IPS-18a (cell line): ENCODE data around the gene TMSB4X.

ENCODE experiments used
- H3K27ac ChIP-seq: one replicate; pipeline ENCODE4 v1.5.1; 2013; ENCODE audit warnings: low read length
- H3K27me3 ChIP-seq: one replicate; pipeline ENCODE4 v1.6.1; 2013; ENCODE audit warnings: mild to moderate bottlenecking, low read length; ENCODE audit not compliant: control insufficient read depth, insufficient read depth
- H3K36me3 ChIP-seq: one replicate; pipeline ENCODE4 v1.6.1; 2013; ENCODE audit warnings: low read depth, low read length; ENCODE audit not compliant: control insufficient read depth
- H3K4me1 ChIP-seq: one replicate; pipeline ENCODE4 v1.6.1; 2013; ENCODE audit warnings: low read depth, low read length; ENCODE audit not compliant: control insufficient read depth
- H3K4me3 ChIP-seq: one replicate; pipeline ENCODE4 v1.5.1; 2013; ENCODE audit warnings: low read length
- H3K9ac ChIP-seq: one replicate; pipeline ENCODE4 v1.6.1; 2013; ENCODE audit warnings: mild to moderate bottlenecking, low read length, moderate library complexity
- H3K9me3 ChIP-seq: one replicate; pipeline ENCODE4 v1.6.1; 2013; ENCODE audit warnings: low read depth, low read length; ENCODE audit not compliant: control insufficient read depth

The TMSB4X gene

DNA sequence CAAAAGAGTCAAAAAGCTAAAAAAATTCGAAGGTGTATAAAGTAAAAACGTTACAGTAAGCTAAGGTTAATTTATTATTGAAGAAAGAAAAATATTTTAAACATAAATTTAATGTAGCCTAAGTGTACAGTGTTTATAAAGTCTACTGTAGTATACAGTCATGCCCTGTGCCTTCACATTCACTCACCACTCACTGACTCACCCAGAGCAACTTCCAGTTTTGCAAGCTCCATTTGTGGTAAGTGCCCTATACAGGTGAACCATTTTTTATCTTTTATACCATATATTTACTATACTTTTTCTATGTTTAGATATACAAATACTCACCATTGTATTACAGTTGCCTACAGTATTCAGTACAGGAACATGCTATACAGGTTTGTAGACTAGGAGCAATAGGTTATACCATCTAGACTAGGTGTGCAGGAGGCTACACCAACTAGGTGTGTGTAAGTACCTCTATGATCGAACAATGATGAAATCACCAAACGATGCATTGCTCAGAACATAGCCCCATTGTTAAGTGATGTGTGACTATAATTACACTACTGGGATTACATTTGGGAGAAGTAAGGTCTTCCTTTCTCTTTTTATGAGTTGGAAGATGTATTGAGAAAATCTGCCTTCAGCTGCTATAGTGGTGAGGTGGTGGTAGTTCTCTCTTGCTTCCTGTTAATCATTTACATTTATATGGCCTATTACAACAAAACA, 27.2 kb downstream of the TMSB4X start:
- Histone ChIP-seq H3K36me3 (no peaks in the 10 kb centered on the region), H3K4me1 (peaks cover 27% of the 10 kb centered on the region), H3K27ac (no peak overlapping the region)

DNA sequence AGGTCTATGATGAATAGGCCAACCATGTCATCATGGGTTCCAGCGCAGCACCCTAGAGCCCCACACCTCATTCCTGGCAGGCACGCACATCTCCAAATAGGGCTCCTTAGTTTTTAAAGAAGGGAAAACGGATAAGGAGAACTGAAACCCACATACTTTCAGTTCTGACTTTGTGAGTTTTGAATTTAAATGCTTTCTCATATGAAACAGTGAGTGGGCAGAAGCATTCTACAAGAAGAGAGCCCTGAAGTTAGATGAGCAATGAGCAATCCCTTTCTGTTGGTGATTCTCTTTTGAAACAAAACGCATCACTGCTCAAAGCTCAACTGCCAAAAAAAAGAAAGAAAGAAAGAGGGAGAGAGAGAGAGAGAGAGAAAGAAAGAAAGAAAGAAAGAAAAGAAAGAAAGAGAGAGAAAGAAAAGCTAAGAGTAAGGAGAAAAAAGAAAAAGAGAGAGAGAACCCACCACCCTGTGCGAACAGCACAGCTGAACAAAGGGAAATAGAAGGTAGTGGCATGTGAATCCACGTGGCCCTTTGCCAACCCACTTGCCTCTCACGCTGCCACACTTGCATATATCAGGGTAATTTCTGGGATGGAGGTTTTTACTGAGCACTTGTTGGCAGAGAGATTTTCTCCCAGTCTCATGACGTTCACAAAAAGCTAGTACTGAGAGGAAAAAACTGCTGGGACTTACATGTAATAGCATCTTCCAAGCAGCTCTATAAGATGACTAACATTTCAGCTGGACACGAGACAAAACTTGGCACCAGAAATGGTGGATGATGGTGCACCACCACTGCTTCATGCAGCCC, 31.0 kb downstream of the TMSB4X start:
- H3K4me1 ChIP-seq = peaks cover 12% of the 10 kb centered on the region
- H3K9ac ChIP-seq = no peak overlapping the region

More for the DNA sequence above, 27.2 kb downstream of the TMSB4X start:
- no peaks in the 10 kb centered on the region for H3K9me3 ChIP-seq
- H3K4me3 ChIP-seq = no peak overlapping the region
- H3K9ac ChIP-seq = no peak overlapping the region
- no peaks in the 10 kb centered on the region for H3K27me3 ChIP-seq

DNA sequence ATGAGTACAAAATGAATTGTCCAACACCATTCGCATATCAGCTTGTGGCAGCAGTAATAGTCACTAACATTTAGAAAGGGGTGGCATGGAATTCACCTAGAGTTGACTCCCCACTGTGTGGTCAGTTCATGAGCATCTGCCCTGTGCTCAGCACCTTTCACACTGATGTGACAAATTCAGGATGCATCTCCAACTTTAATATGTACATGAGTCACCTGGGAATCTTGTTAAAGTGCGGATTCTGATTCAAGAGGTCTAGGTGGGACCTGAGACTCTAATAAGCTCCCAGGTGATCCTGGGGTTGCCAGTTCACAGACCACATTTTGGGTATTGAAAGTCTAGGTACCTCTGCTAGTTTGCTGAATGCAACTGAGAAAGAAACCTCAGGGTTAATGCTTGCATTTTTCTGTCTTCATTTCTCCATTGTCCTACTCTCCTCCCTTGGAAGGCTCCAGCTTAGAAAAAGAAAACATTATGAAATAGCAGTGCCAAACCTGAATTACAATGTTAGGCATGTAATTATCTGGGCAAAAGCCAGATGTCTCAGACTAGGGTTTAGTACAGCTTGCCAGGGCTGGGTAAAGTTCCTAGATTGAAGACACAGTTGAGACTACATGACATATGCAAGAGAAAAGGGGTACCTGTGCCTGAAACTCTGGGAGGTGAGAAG, 32.7 kb downstream of the TMSB4X start:
- H3K9ac ChIP-seq = no peak overlapping the region
- H3K4me1 ChIP-seq = peaks cover 12% of the 10 kb centered on the region
- no peak overlapping the region for H3K27ac ChIP-seq
- H3K4me3 ChIP-seq = no peak overlapping the region
- no peaks in the 10 kb centered on the region for H3K27me3 ChIP-seq
- H3K36me3 ChIP-seq = no peaks in the 10 kb centered on the region
- no peaks in the 10 kb centered on the region for H3K9me3 ChIP-seq

More for the DNA sequence above, 31.0 kb downstream of the TMSB4X start:
- Histone ChIP-seq H3K9me3 (no peaks in the 10 kb centered on the region), H3K27me3 (no peaks in the 10 kb centered on the region), H3K4me3 (no peak overlapping the region), H3K27ac (no peak overlapping the region), H3K36me3 (no peaks in the 10 kb centered on the region)

DNA sequence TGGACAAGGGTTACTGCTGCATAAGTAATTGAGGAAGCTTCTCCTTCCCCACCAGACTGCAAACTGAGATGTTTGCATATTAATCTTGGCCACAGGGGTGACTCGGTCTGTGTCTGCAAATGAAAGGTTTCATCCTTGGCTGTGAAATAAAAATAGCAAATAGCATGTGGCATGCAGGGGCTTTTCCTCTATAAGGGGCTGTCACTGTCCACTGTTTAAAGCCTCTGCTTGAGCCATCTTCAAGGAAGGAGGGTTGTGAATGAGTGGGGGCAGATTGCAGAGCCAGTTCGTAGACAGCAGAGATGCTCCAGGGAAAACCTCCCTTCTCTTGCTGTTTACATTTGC, 33.3 kb downstream of the TMSB4X start:
- Histone ChIP-seq H3K9me3 (no peaks in the 10 kb centered on the region), H3K36me3 (no peaks in the 10 kb centered on the region), H3K9ac (no peak overlapping the region), H3K27me3 (no peaks in the 10 kb centered on the region), H3K4me3 (no peak overlapping the region), H3K4me1 (peaks cover 12% of the 10 kb centered on the region), H3K27ac (no peak overlapping the region)

DNA sequence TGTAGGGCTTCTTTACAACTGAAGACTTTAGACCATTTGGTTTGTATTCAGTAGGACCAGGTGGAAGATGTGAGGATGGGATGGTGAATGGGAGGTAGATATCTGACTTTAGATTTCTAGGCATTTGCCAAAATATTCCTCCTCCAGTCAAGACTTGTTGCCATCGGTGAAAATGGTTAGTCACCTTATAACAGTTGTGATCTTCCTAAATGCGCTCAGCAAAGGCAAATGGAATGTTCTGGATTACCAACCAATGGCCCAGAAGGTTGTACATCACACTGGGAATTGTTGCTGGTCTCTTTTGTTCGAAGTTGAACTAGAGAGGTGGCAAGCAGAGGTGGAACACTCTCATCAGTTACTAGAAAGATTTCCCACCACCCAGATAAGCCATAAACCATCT, 33.9 kb downstream of the TMSB4X start:
- Histone ChIP-seq H3K36me3 (no peaks in the 10 kb centered on the region), H3K9ac (no peak overlapping the region), H3K27me3 (no peaks in the 10 kb centered on the region), H3K9me3 (no peaks in the 10 kb centered on the region), H3K27ac (no peak overlapping the region), H3K4me1 (peaks cover 17% of the 10 kb centered on the region), H3K4me3 (no peak overlapping the region)

GRCh38 chrX:13009273-13009672, 34.4 kb downstream of the TMSB4X start:
- H3K4me3 ChIP-seq = no peak overlapping the region
- no peaks in the 10 kb centered on the region for H3K9me3 ChIP-seq
- no peak overlapping the region for H3K9ac ChIP-seq
- H3K4me1 ChIP-seq = peaks cover 19% of the 10 kb centered on the region
- H3K27me3 ChIP-seq = no peaks in the 10 kb centered on the region
- H3K27ac ChIP-seq = no peak overlapping the region
- H3K36me3 ChIP-seq = no peaks in the 10 kb centered on the region

DNA sequence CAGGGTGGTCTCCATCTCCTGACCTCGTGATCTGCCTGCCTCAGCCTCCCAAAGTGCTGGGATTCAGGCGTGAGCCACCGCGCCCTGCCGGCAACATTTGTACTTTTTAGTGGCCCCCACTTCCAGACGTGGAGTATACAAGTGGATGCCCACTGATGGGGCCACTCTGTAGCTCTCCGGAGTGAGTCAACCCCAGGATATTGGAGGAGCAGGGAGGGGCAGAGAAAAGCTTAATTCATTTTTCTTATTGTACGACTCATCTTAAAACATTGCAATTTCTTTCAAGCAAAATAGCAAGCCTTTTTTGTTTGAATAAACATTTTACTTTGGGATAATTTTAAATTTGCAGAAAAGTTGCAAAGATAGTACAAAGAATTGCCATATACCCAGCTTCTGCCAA, 34.9 kb downstream of the TMSB4X start:
- Histone ChIP-seq H3K9me3 (no peaks in the 10 kb centered on the region), H3K27ac (no peak overlapping the region), H3K36me3 (no peaks in the 10 kb centered on the region), H3K27me3 (no peaks in the 10 kb centered on the region), H3K4me1 (peaks cover 24% of the 10 kb centered on the region), H3K4me3 (no peak overlapping the region), H3K9ac (no peak overlapping the region)

DNA sequence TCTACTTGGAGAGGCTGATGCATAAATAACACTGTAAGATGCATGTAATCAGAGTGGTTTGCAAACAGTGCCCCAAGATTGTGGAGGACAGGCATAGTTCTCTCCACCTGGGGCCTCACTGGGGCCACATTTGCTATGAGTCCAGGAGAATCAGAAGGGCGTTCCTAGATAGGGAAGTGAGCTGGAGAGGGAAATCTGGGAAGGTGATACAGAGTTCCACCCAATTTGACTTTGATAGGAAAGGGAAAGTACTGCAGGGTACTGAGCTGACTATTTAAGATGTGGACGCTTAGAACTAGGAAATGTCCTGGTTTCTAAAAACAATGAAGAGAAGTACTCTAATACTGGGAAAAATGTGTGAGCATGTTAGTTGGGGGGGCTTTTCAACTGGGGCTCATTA, 35.6 kb downstream of the TMSB4X start:
- H3K9me3 ChIP-seq = no peaks in the 10 kb centered on the region
- H3K36me3 ChIP-seq = no peaks in the 10 kb centered on the region
- H3K4me1 ChIP-seq = peaks cover 24% of the 10 kb centered on the region
- H3K27me3 ChIP-seq = no peaks in the 10 kb centered on the region
- no peak overlapping the region for H3K9ac ChIP-seq
- H3K27ac ChIP-seq = no peak overlapping the region
- no peak overlapping the region for H3K4me3 ChIP-seq

DNA sequence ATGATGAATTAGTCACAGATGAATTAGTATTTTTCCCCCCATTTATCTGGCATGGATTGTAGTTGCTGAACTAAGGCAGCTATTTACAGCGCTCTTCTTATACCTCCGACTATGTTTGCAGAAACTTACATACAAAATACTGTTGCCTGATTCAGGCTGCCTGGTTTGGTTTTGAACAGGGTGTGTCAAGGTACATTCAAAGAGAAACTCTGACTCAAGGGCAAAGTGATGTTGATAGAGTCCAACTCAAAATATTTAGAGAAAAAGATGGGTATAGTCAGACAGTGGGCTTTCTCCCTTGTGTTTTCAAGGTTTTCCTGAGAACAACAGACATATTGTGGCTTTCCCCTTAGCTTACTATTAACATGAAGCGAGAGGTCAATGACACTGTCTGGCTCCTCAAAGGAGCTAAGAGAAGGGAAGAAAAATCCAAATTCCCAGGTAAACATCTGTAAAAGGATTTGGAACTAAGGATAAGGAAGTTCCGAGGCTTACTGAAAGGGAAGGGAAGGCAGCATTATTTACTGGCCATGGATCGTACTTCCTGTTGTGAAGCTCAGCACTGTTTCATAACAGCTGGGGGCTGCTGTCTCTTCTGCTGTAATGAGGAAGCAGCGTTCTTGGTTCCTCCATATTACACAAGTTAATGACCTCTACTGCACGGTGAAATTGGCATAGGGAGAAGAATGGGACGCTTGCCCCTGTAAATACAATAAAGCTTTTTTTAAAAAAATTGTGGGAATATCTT, 38.6 kb downstream of the TMSB4X start:
- H3K27me3 ChIP-seq = no peaks in the 10 kb centered on the region
- no peak overlapping the region for H3K27ac ChIP-seq
- H3K4me3 ChIP-seq = no peak overlapping the region
- H3K36me3 ChIP-seq = no peaks in the 10 kb centered on the region
- no peaks in the 10 kb centered on the region for H3K9me3 ChIP-seq
- no peak overlapping the region for H3K9ac ChIP-seq
- peaks cover 13% of the 10 kb centered on the region for H3K4me1 ChIP-seq

DNA sequence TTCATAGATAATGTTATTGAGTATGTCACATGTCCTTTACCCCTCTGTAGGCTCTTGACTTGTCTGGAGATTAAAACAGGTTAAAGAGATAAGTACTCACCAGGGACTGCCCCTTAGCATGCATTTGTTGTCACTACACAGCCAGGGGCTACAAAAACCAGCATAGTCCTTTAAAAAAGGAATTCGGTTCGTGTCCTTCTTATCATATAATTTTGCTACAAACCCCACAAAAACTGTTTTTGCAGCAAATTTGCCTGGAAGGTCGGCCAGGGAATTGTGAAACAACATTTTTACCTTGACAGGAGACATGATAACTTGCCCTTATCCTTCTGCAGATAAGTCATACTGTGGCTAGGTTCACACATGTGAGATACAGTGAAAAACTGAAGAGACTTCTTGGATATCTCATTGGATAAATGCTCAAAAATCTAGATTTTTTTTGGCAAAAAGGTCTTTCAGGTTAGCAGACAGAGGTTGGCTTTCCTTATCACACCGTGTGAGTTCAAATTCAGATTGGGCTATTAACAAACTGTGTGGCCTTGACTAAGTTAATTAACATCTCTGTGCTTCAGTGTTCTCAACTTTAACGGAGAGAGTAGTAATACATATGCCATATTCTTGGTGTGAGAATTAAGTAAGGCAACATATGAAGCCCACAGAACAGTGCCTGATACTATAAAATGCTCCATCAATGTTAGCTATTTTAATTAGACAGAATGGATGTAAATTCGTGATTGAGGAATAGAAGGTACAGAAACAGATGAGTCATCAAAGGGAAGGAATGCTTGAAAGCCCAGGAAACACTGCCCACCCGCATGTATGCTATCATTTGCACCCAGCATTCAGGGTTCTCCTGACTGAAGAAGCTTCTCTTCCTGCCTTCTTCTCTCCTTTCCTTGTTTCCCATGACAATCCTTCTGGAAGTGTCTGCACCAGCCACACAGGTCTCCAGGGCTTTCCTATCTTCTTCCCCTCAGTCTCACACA, 39.5 kb downstream of the TMSB4X start:
- Histone ChIP-seq H3K27me3 (no peaks in the 10 kb centered on the region), H3K4me3 (no peak overlapping the region), H3K36me3 (no peaks in the 10 kb centered on the region), H3K9me3 (no peaks in the 10 kb centered on the region), H3K9ac (no peak overlapping the region), H3K27ac (no peak overlapping the region), H3K4me1 (peaks cover 12% of the 10 kb centered on the region)
